HG02981 (cell line): ENCODE measurements around the gene NDUFS2.

Experiments used
- ATAC-seq: cut with Tn5 transposase; IDR thresholded peaks from one replicate; pipeline ENCODE4 v1.9.1; 2021; ENCODE audit warnings: mild to moderate bottlenecking, moderate library complexity; ENCODE audit not compliant: unreplicated experiment

NDUFS2 gene

GRCh38 chr1:161201836-161202712 lies at the start of gene NDUFS2:
NDUFS2 (plus strand) TSS chr1:161202367; CDS start chr1:161202386, 19 bp downstream.
- peak; percentile 97 for ATAC-seq

DNA sequence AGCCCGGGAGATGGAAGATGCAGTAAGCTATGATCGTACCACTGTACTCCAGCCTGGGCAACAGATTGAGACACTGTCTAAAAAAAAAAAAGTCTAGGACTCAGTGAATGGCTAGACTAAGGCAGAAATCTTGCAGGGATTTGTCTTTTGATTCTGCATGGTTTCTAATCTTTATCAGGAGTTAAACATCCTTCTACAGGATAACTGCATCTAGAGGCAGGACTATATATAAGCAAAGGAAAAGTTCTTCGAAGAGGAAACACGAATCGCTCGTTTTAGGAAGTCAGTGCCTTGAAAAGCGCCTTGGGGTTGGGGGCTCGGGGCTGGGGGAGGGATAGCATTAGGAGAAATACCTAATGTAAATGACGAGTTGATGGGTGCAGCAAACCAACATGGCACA lies 49.0 kb upstream of the NDUFS2 start:
- peak; percentile 5 for ATAC-seq

DNA sequence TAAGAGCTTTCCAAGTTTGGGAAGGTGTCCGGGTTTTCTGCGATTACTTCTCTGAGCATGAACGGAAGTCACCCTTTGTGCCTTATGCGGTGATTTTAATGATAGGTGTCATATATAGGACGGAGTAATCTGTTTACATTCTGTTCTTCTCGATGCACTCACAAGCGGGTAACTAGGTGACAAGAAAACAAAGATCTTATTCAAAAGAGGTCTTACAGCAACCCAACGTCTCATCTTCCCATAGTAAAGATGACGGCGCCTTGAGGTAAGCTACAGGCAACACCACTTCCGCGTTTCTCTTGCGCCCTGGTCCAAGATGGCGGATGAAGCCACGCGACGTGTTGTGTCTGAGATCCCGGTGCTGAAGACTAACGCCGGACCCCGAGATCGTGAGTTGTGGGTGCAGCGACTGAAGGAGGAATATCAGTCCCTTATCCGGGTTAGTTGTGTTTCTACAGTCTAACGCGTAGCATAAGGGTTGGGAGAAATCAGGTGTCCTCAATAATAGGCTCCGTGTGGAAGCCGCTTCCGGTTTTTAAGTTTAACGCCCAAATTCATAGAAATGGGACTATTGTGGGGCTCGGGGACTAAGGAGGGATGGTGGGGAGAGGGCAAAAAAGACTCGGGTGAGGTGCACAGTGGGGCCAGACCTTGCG lies 48.4 kb upstream of the NDUFS2 start, which contains the start of gene UFC1:
UFC1 (plus strand) TSS at position 297 of the 656 bp plus-strand sequence; CDS start at position 317, 20 bp downstream.
- ATAC-seq, result peak; percentile 84

GRCh38 chr1:161157867-161158266 lies 44.3 kb upstream of the NDUFS2 start:
- no peak for ATAC-seq

- no peak for ATAC-seq
These were observed 43.7 kb upstream of the NDUFS2 start for GRCh38 chr1:161158316-161159010.

- ATAC-seq, result peak; percentile 85
These were observed 42.9 kb upstream of the NDUFS2 start, which contains the start of gene USP21 for GRCh38 chr1:161159087-161159912. USP21 (plus strand) TSS chr1:161159500; CDS start chr1:161160641, 1,141 bp downstream.

GRCh38 chr1:161159913-161160243 lies 42.3 kb upstream of the NDUFS2 start:
- ATAC-seq, result no peak

GRCh38 chr1:161160671-161161145 lies 41.5 kb upstream of the NDUFS2 start:
- ATAC-seq, result no peak

DNA sequence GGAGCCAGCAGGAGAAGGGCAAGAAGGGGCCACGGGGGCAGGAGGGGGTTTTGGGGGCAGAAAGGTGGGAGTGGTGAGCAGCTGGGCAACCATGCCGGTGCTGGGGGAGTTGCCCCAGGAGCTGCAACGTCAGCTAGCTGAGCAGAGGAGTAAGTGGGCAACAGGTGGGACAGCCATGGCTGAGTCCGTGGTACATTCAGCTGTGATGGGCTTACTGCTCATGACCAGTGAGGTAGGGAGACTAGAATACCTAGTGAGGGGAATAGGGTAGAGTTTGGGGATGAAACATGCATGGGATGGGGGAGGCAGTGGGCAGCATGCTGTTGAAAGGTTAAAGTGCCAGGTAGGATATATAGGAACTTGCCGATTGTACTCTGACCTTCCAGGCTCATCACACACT lies 40.5 kb upstream of the NDUFS2 start:
- no peak for ATAC-seq

DNA sequence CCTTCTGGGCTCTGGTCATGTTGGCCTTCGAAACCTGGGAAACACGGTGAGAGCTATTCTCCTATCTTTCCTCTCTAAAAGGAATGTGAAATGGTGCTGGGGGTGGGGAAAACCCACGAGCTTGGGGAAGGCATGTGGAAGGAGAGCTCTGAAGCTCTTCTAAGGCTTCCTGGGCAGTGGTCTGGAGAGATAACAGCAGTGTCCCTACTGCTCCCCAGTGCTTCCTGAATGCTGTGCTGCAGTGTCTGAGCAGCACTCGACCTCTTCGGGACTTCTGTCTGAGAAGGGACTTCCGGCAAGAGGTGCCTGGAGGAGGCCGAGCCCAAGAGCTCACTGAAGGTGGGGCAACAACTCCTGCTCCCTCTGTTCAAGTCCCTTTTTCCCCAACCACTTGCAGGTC lies 40.1 kb upstream of the NDUFS2 start:
- no peak for ATAC-seq

GRCh38 chr1:161162806-161163205 lies 39.4 kb upstream of the NDUFS2 start:
- no peak for ATAC-seq

- ATAC-seq, result no peak
These were observed 38.4 kb upstream of the NDUFS2 start for GRCh38 chr1:161163793-161164192.

- ATAC-seq, result no peak
These were observed 37.1 kb upstream of the NDUFS2 start for GRCh38 chr1:161164901-161165610.

DNA sequence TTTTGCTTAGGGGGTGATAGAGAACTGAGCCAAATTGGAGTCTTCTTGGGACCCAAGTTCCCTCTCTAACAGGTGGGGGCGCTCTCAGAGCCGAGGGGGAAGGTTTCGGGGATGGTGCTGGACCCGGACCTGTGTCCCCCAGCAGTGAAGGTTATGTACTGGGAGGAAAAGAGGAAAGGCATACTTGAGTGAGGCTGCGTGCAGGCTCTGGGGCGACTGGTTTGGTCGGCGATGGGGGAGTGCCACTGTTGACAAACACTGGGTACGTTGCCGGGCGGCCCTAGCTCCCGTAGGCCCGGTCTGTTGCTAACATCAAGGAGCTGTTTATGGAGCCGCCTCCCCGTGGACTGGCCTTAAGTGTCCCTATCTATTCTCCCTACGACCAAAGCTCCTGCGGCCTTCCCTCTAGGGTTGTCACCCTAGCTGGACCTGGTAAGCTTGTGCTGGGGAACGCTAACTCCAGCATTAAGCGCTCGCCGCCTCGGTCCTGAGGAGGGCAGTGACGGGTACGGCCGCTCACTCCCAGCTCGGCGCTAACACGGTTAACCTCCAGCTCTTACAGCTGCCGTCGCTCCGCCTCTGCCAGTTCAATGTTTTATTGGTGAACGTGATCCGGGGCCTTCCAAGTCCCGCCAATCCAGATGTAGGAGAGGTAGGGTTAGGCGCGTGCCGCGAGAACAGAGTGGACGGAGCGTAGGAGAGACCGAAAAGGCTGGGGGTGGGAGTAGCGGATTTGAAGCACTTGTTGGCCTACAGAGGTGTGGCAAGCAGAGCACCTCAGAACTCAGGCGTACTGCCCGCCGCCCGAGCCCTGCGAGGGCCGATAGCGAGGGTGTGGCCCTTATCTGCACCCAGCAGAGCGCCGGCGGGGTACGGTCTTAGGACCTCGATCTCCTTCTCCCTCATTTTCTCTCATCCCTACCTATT lies 36.2 kb upstream of the NDUFS2 start, which contains the start of gene PPOX:
PPOX (plus strand) TSS at position 685 of the 927 bp plus-strand sequence. CDS start 422 bp downstream, outside the sequence.
- ATAC-seq, result peak; percentile 88

DNA sequence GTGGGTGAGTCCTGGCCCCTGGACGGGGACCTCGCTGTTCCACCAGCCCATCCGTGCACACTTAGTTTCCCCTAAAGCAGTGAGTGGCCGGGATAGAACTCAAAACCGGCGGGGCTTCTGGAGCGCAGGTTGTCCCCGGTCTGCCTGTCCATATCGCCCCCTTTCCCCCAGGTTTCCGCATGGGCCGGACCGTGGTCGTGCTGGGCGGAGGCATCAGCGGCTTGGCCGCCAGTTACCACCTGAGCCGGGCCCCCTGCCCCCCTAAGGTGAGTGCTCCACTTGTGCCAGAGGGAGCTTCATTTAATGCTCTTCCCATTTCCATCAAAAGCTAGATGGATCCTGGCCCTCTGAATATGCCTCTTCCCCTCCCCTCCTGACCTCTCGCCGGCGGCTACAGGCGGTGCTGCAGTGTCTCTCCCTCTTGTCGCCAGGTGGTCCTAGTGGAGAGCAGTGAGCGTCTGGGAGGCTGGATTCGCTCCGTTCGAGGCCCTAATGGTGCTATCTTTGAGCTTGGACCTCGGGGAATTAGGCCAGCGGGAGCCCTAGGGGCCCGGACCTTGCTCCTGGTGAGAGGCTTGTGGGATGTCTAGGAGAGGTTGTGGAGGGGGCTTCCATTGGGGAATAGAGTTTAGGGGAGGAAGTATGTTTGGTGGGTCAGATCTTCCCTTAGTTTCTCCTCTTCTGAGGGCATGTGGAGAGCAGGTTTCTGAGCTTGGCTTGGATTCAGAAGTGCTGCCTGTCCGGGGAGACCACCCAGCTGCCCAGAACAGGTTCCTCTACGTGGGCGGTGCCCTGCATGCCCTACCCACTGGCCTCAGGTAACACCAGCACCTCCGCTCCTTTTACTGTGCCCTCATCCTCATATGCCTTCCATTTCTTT lies 35.3 kb upstream of the NDUFS2 start:
- ATAC-seq, result no peak

- no peak for ATAC-seq
These were observed 33.3 kb upstream of the NDUFS2 start for GRCh38 chr1:161168906-161169305.

GRCh38 chr1:161171191-161171590 lies 31.0 kb upstream of the NDUFS2 start:
- ATAC-seq, result no peak

DNA sequence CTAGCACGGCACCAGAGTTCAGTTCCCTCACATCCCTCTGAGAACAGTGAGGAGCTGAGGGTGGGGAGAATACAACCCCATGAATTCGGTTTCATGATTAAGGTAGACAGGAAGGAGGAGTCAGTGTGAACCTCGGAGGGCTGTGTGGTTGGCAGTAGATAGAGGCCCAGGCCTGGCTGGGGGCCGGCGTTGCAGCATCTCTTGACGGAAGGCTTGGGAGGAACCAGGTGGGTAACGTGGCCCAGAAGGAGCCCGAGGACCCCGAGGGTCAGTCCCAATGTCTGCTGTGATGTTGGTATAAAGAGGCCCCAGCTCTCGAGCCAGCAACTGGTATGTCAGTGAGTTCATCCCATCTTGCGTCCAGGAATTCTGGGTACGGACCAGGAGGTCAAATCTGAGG lies 30.5 kb upstream of the NDUFS2 start:
- no peak for ATAC-seq
